DMS53 treated with DMSO at 0.1 percent for 48 hours (cell line): ENCODE measurements around the gene CCDC126.
"Not testable (repeated sequence)": the region's sequence is repeated elsewhere in the genome, so short reads cannot be mapped to it uniquely, and the experiment has no call there.

ENCODE experiments used
- DNase-seq: peaks from one replicate; lab custom pipeline; 2025; ENCODE audit not compliant: unreplicated experiment; lab: John Stamatoyannopoulos, UW

Gene CCDC126, protein sequence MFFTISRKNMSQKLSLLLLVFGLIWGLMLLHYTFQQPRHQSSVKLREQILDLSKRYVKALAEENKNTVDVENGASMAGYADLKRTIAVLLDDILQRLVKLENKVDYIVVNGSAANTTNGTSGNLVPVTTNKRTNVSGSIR

DNA sequence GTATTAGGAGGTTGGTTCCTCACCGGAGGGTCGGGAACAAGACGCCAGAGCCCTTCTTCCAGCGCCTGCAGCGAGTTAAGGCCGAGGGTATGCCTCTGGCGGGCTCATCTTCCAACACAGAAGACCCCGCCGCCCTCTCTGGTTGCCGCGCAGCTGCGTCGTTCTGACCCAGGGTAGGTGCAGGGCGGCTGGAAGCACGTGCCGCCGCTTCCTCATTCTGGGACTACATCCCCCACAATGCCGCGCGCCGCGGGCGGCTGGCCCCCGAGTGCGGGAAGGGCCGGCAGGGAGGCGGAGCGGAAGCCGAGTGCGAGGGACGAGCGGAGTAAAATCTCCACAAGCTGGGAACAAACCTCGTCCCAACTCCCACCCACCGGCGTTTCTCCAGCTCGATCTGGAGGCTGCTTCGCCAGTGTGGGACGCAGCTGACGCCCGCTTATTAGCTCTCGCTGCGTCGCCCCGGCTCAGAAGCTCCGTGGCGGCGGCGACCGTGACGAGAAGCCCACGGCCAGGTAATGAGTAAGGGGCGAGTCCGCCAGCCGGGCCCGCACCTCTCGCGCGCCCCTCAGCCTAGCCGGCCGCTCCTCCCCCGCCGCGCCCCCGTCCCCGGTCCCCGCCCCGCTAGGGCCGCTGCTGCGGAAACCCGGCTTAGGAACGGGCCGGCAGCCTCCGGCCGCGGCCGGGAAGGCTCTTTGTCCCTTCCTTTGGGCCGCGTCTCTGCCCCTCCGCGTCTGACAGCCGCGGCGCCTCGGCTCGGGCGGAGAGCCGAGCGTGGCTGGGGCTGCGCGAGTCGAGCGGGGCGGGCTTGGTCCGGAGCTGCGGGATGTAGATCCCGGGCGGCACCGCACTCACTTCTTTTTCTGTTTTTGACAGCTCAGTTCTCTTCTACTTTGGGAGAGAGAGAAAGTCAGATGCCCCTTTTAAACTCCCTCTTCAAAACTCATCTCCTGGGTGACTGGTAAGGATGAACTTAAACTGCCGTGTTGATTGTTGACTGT is at the start of gene CCDC126:
Gene CCDC126, plus strand, starts transcription at position 289 of the 998 bp plus-strand sequence. CDS start 13,934 bp downstream, outside the sequence.
- peak; percentile 96 for DNase-seq

DNA sequence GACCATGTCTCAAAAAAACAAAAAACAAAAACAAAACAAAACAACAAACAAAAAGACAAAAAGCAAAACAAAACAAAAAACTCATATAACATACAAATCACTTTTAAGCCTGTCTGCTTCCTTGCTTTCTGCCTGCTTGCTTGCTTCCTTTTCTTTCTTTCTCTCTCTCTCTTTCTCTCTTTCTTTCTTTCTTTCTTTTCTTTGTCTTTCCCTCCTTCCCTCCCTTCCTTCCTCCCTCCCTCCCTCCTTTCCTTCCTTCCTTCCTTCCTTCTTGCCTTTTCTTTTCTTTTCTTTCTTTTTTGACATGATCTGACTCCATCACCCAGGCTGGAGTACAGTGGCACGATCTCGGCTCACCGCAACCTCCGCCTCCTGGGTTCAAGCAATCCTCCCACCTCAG is 49.5 kb upstream of the CCDC126 start:
- DNase-seq = no peak

GRCh38 chr7:23558303-23558702 is 38.9 kb upstream of the CCDC126 start:
- DNase-seq = no peak

DNA sequence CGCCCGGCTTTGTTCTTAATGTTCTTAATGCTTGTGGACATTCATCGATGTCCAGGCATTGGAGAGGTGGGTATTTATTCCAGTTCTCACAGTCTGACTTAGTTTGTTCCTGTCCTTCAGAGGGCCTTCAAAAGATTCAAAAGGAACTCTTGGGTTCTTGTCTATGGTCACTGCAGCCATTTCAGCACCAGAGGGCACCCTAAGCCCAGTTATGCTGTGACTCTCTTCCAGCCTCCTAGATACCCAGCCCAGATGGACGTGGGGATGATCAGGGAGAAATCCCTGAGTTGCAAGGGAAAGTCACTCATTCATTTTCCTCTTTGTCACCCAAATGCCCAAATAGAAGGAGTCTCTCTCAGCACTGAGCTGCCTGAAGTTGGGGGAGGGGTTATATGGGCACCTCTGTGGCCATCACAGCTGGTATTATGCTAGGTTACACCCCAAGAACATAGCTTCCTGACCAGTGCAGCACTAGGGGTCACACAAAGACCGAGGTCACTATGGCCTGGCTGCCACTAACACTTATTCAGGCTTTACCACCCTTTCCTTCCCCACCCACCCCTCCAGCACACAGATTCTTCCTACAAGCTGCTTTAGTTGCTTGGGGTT is 26.5 kb upstream of the CCDC126 start:
- DNase-seq = peak; percentile 78

- not testable (repeated sequence) for DNase-seq
These were observed 15.2 kb upstream of the CCDC126 start for GRCh38 chr7:23581975-23582374.

DNA sequence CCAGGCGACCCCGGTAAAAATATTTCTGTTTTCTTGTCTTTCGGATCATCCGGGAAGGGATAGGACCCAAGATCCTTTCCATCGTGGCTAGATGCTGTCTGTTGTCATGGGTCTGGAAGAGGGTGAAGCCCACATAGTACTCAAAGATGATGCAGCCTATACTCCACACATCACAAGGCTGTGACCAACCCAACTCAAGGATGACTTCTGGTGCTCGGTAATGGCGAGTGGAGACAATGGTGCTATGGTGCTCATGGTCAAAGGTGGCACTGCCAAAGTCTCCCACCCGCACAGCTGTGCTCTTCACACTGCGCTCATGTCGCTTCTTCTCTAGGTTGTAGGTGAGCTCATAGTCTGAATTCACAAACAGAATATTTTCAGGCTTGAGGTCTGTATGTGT is 11.9 kb upstream of the CCDC126 start:
- not testable (repeated sequence) for DNase-seq

GRCh38 chr7:23586159-23586558 is 11.0 kb upstream of the CCDC126 start:
- no peak for DNase-seq

DNA sequence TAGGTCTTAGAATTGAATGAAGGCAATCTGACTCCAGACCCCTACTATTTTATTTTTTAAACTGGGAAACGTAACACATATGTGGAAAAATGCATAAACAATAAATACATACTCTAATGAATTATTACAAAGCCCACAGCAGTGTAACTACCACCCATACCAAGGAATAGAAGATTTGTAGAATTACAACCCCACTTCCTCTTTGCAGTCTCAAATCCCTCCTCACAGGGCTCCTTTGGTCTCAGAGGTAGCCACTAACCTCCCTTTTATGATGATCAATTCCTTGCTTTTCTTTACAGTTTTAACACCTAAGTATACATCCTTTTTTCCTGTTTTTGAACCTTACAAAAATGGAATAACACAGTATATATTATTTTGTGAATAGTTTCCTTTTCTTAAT is 6.7 kb upstream of the CCDC126 start:
- DNase-seq = no peak

GRCh38 chr7:23593706-23594105 is 3.5 kb upstream of the CCDC126 start:
- no peak for DNase-seq

DNA sequence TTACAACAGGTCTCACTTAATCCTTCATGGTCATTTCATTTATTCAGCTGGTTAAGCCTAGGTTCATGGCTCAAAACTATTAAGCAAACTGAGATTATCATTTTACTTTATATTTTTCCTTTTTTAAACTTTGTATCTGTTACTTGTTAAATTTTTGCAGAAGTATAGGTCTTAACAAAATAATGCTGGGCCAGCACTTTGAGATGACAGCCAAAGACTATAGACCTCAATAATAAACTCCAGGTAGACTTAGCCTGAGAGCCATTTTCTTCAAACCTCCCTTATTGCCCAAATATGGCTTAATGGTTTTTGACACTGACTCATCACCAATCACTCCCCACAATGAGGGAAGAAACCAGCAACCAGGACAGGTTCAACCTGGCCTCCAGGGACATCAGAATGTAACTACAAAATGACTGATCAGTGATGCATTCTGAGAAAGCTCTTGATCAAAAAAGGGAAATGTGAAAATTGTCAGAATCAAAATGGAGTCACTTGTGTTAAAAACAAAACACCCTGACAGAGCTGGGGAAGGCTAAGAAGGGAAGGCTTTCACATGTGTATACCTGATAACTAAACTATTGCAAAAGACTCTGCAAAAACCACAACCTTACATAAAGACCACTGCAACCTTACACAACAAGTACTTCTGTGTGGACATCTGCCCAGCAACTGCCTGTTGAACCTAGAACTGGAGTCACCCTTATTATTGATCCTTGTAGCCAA is 2.1 kb upstream of the CCDC126 start:
- DNase-seq = no peak

DNA sequence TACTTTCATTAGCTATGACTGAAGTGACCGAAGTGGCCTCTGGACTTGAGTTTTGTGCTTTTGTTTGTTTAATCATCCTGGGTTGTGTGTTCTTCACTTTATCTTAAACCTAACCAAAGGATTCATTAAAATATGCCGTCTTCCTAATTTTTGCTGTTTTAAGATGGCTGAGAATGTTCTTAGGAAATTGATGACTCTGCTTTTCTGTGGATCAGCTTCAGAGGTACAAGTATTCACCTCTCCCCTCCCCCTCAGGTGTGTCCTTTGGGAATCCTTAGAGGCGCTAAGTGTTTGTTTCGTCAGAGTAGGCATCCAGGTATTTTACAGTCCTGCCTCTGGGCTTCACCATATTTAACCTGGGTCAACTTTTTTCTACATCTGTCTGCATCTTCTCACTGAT is 1.1 kb downstream of the CCDC126 start:
- DNase-seq = no peak

- no peak for DNase-seq
These were observed 3.1 kb downstream of the CCDC126 start for GRCh38 chr7:23600236-23600635.

DNA sequence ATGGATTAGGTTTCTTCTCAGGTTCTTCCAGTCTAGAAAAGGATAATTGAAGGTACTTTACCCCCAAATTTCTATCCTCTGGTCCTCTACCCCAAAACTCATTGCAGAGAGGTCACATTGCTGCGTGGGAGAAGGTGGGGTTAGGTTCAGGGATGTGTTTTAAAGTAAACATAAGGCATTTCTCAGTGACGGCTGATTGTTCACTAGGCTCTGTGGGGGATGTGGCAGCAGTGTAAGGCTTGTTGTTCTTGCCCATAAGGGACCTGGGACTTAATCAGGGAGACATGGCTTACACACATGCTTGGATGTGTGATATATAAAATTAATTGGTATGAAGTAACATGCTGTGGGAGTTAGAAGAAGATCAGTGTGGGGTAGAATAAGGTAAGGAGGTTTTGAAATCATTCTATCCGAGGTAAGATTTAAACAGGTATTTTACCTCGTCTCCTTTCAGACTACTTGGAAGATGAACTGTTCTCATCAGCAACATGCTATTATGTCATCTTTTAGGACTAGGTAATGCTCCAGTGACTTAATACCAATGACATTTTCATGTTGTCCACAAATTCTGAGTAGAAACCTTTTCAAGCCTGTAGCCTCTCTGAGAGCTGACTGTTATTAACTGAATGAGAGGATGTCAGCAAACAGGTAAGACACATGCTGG is 6.6 kb downstream of the CCDC126 start:
- DNase-seq = no peak

DNA sequence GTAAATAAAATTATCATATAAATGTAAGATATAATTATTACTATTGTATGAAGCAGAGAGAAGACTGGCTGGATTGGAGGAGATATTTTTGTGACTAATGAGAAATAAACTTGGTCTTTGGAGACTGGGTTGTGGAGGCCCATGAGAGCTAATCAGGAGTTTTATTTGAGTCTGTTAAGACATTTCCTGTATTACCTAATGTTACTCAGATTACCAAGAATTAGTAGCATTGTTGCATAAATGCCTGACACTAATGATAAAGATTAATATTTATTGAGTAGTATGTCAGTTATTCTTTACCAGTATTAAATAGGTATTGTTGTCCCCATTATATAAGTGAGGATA is 7.1 kb downstream of the CCDC126 start:
- no peak for DNase-seq

GRCh38 chr7:23607130-23607529 is 9.9 kb downstream of the CCDC126 start:
- no peak for DNase-seq

- no peak for DNase-seq
These were observed 10.7 kb downstream of the CCDC126 start for GRCh38 chr7:23607866-23608265.

DNA sequence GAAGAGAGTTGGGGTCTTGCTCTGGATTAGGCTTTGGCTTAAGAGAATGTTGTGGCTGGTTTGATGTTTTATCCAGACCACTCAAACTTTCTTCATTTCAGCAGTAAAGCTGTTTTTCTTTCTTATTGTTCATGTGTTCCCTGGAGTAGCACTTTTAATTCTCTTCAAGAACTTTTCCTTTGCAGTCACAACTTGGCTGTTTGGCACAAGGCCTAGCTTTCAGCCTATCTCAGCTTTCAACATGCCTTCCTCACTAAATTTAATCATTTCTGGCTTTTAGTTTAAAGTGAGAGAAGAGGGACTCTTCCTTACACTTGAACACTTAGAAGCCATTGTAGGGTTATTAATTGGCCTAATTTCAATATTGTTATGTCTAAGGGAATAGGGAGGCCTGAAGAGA is 18.1 kb downstream of the CCDC126 start:
- no peak for DNase-seq

DNA sequence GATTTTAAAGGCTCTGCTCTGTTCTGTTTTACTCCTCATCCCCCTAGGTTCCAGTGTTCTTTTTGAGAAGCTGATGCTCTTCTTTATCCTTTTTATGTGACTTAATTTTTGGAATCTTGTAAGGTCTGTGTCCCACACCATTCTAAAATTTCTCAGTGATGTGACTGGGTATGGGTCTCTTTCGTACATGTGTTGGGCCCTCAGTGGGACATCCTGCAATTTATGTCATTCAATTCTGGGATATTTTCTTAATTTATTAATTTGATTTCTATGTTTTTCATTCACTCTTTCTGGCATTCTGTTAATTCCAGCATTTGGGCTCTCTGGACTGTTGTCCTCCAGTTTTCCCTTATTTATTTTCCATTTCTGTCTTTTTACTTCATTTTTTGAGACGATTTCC is 19.4 kb downstream of the CCDC126 start:
- DNase-seq = no peak

- DNase-seq = no peak
These were observed 20.3 kb downstream of the CCDC126 start for GRCh38 chr7:23617482-23617881.

DNA sequence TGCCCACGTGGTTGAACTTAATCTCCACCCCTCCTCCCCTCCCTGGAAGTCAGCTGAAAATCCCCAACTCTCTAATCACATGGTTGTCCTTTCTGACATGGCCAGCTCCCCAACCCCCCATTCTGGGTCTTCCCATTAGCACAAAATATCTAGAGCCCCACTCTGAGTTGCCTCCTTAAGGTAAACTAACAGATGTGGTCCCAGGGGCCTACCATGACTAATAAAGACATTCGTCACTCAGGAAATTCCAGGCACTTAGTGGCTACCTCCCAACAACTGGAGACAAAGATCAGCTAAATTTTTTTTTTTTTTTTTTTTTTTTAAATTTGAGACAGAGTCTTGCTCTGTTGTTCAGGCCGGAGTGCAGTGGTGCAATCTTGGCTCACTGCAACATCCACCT is 21.1 kb downstream of the CCDC126 start:
- no peak for DNase-seq

- no peak for DNase-seq
These were observed 22.0 kb downstream of the CCDC126 start for GRCh38 chr7:23619141-23619540.
